Esophagus squamous epithelium (tissue), 4 donors: Measurements from ENCODE around the gene CST3.

Experiments used
- POLR2A ChIP-seq, 4 donors: fragments of 450-650 bp; IDR thresholded peaks; one replicate each; pipeline ENCODE4 v1.6.1; 2017; ENCODE audit warnings: antibody characterized with exemption in 4 of 4, mild to moderate bottlenecking in 4 of 4, moderate library complexity in 3 of 4
- TF ChIP-seq, protein P1 (sequence below), 6 experiments: fragments of 450-650 bp in 4 of 6; fragments of 200-600 bp in 2 of 6; sonication (generic) in 2 of 6; IDR thresholded peaks; one replicate each; pipeline ENCODE4 v1.5.1; 2016 to 2019; ENCODE audit warnings: antibody characterized with exemption in 6 of 6, mild to moderate bottlenecking in 4 of 6, moderate library complexity in 4 of 6

DNA sequence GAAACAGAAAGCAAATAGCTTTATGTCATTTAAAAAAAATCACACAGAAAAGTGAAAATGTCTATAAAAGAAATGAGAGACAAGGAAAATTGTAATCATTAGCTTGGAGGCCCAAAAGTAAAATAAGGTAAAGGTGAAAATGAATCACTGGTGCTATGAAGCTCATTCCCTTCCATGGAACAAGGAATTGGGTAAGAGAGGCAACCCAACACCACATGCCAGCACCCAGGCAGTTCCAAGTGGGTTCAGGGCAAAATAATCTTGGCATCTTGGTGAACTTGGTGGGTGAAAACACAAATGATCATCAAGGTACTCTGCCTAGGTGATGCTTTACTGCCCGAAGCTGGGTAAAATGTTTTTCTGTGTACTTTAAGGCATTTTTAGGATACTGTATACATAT is 34.4 kb upstream of the CST3 start:
- TF ChIP-seq POLR2A (IDR thresholded peaks at IDR 0.05), result no peak
- TF ChIP-seq, protein P1, sequence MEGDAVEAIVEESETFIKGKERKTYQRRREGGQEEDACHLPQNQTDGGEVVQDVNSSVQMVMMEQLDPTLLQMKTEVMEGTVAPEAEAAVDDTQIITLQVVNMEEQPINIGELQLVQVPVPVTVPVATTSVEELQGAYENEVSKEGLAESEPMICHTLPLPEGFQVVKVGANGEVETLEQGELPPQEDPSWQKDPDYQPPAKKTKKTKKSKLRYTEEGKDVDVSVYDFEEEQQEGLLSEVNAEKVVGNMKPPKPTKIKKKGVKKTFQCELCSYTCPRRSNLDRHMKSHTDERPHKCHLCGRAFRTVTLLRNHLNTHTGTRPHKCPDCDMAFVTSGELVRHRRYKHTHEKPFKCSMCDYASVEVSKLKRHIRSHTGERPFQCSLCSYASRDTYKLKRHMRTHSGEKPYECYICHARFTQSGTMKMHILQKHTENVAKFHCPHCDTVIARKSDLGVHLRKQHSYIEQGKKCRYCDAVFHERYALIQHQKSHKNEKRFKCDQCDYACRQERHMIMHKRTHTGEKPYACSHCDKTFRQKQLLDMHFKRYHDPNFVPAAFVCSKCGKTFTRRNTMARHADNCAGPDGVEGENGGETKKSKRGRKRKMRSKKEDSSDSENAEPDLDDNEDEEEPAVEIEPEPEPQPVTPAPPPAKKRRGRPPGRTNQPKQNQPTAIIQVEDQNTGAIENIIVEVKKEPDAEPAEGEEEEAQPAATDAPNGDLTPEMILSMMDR (IDR thresholded peaks at IDR 0.05), result no peak
